ENCODE data around the gene PSAPL1. TPM values are rescaled to one million over a fixed set of nuclear protein-coding genes. Genes with fewer than 3 reads are reported as not detected.

Gene PSAPL1
- total and polyA plus RNA-seq, 2 of the 8 experiments (the other 6 are each of a cell fraction or from before 2014, with no cell fraction given), result 0.03 TPM; not detected in 1

DNA sequence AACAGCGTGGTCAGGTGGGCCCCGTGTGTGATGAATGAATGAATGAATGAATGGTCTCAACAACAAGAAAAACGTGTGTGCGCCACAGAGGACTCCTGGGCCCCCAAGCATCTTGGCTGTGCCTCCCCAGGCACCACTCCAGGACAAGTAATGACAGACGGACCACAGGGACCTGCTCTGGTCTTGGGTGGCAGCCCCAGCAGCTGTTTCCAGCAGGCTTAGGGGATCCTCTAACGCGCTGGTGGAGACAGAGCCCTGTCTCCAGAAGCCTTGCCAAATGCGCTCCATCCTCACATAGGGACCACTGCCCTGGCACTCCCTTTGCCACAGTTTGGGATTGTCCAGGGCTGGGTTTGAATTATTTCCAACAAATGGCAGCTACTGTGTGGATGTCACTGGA, 39.1 kb downstream of the PSAPL1 start:
- Histone ChIP-seq H3K27me3 (replicated peaks in 1 of 4; ENCODE audit: control insufficient read depth in 3 of 4, extremely low read depth in 1 of 4, insufficient read depth in 3 of 4, low read length in 3 of 4) (peaks cover 0 to 3% (median 0%) of the 10 kb centered on the region in 4 experiments; a peak in 1 of 7 replicates), H3K36me3 (ENCODE audit: control insufficient read depth in 2 of 4, insufficient read depth in 4 of 4, low read length in 3 of 4) (no peaks in the 10 kb centered on the region)
- no peak for TF ChIP-seq JUND (IDR thresholded peaks at IDR 0.05; ENCODE audit: low read length)
- no peak for TF ChIP-seq CHD2 (IDR thresholded peaks at IDR 0.05; ENCODE audit: low read length)
- TF ChIP-seq TEAD4 (IDR thresholded peaks at IDR 0.05; ENCODE audit: low read depth, low read length), result no peak
- no peak for TF ChIP-seq KDM5A (IDR thresholded peaks at IDR 0.05; ENCODE audit: low read length)
- TF ChIP-seq POLR2AphosphoS5 (IDR thresholded peaks at IDR 0.05; ENCODE audit: low read depth, low read length), result no peak
- TF ChIP-seq, protein P1, sequence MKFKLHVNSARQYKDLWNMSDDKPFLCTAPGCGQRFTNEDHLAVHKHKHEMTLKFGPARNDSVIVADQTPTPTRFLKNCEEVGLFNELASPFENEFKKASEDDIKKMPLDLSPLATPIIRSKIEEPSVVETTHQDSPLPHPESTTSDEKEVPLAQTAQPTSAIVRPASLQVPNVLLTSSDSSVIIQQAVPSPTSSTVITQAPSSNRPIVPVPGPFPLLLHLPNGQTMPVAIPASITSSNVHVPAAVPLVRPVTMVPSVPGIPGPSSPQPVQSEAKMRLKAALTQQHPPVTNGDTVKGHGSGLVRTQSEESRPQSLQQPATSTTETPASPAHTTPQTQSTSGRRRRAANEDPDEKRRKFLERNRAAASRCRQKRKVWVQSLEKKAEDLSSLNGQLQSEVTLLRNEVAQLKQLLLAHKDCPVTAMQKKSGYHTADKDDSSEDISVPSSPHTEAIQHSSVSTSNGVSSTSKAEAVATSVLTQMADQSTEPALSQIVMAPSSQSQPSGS (IDR thresholded peaks at IDR 0.05; ENCODE audit: low read length), result no peak
- TF ChIP-seq KDM4A (IDR thresholded peaks at IDR 0.05; ENCODE audit: low read depth, low read length, severe bottlenecking), result no peak
- no peak for TF ChIP-seq HDAC6 (IDR thresholded peaks at IDR 0.05; ENCODE audit: low read depth, low read length)

More for the DNA sequence above, 39.1 kb downstream of the PSAPL1 start:
- Histone ChIP-seq H3K18ac (ENCODE audit: extremely low read depth, low read length) (no peak overlapping the region), H2BK20ac (ENCODE audit: low read length) (no peak overlapping the region), H3K23me2 (ENCODE audit: low read depth, low read length) (peaks cover 3% of the 10 kb centered on the region; the same call in 1 of the 2 replicates), H2BK15ac (ENCODE audit: low read length) (no peak overlapping the region), H3K4ac (replicated peaks; ENCODE audit: insufficient read length, low read depth, low read length) (no peak overlapping the region), H3K4me3 (ENCODE audit: extremely low read depth in 1 of 4, insufficient read depth in 2 of 4, low read depth in 3 of 4, low read length in 4 of 4) (no peak overlapping the region), H3K79me2 (ENCODE audit: control insufficient read depth in 1 of 2, insufficient read depth in 2 of 2, low read length in 2 of 2) (no peaks in the 10 kb centered on the region), H3K14ac (ENCODE audit: insufficient read length) (no peak overlapping the region), H4K5ac (ENCODE audit: insufficient read length, low read depth, low read length) (no peak overlapping the region), H2BK12ac (ENCODE audit: low read depth, low read length) (no peak overlapping the region), H2AFZ (ENCODE audit: low read length) (no peak overlapping the region), H4K20me1 (replicated peaks in 1 of 2; ENCODE audit: control insufficient read depth in 1 of 2, insufficient read depth in 2 of 2, low read length in 2 of 2) (peaks cover 0 to under 1% of the 10 kb centered on the region in 2 experiments), H2BK120ac (replicated peaks; ENCODE audit: low read depth, low read length) (no peak overlapping the region), H3K27ac (ENCODE audit: low read depth, low read length) (no peak overlapping the region), H3K9ac (replicated peaks in 1 of 4; ENCODE audit: extremely low read depth in 1 of 4, low read depth in 3 of 4, low read length in 3 of 4) (no peak overlapping the region), H3K79me1 (ENCODE audit: low read depth, low read length) (no peaks in the 10 kb centered on the region), H2AK5ac (ENCODE audit: low read depth, low read length) (no peak overlapping the region), H3K9me3 (ENCODE audit: insufficient read depth in 2 of 2, low read depth in 1 of 2, low read length in 1 of 2) (no peaks in the 10 kb centered on the region), H4K8ac (ENCODE audit: extremely low read depth, insufficient read depth, low read length) (no peak overlapping the region), H2BK5ac (ENCODE audit: low read depth, low read length) (no peak overlapping the region), H3K4me1 (replicated peaks in 1 of 4; ENCODE audit: control insufficient read depth in 3 of 4, insufficient read depth in 4 of 4, low read length in 3 of 4) (no peaks in the 10 kb centered on the region), H4K91ac (replicated peaks; ENCODE audit: insufficient read length, low read length) (no peak overlapping the region), H3K4me2 (ENCODE audit: insufficient read depth in 1 of 2, low read depth in 2 of 2, low read length in 2 of 2) (no peak overlapping the region), H3K23ac (ENCODE audit: insufficient read length) (no peak overlapping the region), H3K56ac (replicated peaks; ENCODE audit: insufficient read length, low read depth, low read length) (no peak overlapping the region)
- ChIA-PET POLR2A (ENCODE audit: partially characterized antibody) (no interaction called here), CTCF (ENCODE audit: partially characterized antibody) (interaction anchor here (1.4 to 1.5 kb wide), 2 partner anchors 15 to 71 kb away, joined by 4 to 5 read pairs; no protein-coding TSS in a partner anchor)
- whole genome bisulfite sequencing, 2 experiments (ENCODE audit: extremely low coverage in 1 of 2, insufficient coverage in 1 of 2, insufficient read length in 1 of 2, insufficient replicate concordance in 2 of 2, low coverage in 1 of 2, low lambda C conversion rate in 2 of 2, missing lambda C conversion rate in 1 of 2), result 88% methylated on average over 8 of the region's 8 CpGs; no CpG with 5 or more reads in 1 of the 2 experiments
- FAIRE-seq, result no peak
- peak in 1 of 2 experiments; percentile 26 for DNase-seq (ENCODE audit: low read depth in 1 of 2, low spot score in 2 of 2)

Data from H1 (cell line).